BLaER1 (cell line): ENCODE measurements around the gene RAC3.
"Not testable (repeated sequence)": the region's sequence is repeated elsewhere in the genome, so short reads cannot be mapped to it uniquely, and the experiment has no call there.

Source experiments
- H3K27ac ChIP-seq: shearing (Covaris generic); formaldehyde crosslinking; 2 replicates; pipeline ENCODE4 v1.8.1; 2022
- H3K27me3 ChIP-seq: shearing (Covaris generic); formaldehyde crosslinking; 2 replicates; pipeline ENCODE4 v1.8.1; 2022
- H3K36me3 ChIP-seq: shearing (Covaris generic); formaldehyde crosslinking; 2 replicates; pipeline ENCODE4 v1.8.1; 2022
- H3K4me1 ChIP-seq: shearing (Covaris generic); formaldehyde crosslinking; 2 replicates; pipeline ENCODE4 v1.8.1; 2022
- H3K4me2 ChIP-seq: shearing (Covaris generic); formaldehyde crosslinking; 2 replicates; pipeline ENCODE4 v1.8.1; 2022
- H3K4me3 ChIP-seq: shearing (Covaris generic); formaldehyde crosslinking; 2 replicates; pipeline ENCODE4 v1.8.1; 2022
- H3K9ac ChIP-seq: shearing (Covaris generic); formaldehyde crosslinking; 2 replicates; pipeline ENCODE4 v1.8.1; 2022
- H3K9me3 ChIP-seq: shearing (Covaris generic); formaldehyde crosslinking; 2 replicates; pipeline ENCODE4 v1.8.1; 2022
- H4K20me1 ChIP-seq: shearing (Covaris generic); formaldehyde crosslinking; 2 replicates; pipeline ENCODE4 v1.8.1; 2022
- Cebpa-rat ChIP-seq: shearing (Covaris generic); IDR thresholded peaks from 2 replicates; pipeline ENCODE4 v1.8.1; 2022

The RAC3 gene

DNA sequence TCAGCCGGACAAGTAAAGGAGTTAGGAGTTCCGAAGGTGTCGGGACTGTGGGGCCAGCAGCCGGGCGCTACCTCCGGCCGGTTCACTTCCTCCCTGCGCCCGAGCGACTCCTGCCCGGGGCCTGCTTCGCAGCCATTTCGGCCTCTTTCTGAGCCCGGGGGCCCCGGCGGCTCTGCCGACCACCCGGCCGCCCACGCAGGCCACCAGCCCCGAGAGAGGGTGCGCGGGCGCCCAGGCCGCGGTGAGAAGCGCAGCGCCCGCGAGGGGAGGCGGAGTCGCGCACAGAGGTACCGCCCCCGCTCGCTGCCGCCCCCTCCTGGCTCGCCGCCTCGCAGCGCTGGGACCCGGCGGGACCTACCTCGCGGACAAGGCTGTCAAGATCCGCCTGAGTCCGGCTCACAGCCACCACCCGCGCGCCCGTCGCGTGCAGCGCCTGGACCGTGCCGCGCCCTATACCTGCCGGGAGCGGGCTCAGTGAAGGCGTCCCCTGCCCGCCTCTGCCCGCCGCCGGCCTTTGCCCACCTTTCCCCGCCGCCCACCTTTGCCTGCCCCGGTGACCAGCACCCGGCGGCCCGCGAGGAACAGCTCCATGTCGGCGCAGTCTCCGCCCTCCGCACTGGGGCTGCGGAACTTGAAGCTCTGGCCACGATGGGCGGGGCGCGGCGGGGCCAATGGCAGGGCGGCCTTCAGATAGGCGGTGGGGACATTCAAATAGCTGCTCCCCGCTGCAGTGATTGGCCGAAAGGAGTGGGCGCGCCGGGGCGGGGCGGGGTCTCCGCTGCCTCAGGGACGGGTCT, 5.8 kb downstream of the RAC3 start, which contains the start of gene DCXR:
Gene DCXR, minus strand, starts transcription at position 606 of the 797 bp plus-strand sequence. Its CDS starts 15 bp downstream, at position 591.
- peaks cover 45% of the 10 kb centered on the region for H3K4me1 ChIP-seq

DNA sequence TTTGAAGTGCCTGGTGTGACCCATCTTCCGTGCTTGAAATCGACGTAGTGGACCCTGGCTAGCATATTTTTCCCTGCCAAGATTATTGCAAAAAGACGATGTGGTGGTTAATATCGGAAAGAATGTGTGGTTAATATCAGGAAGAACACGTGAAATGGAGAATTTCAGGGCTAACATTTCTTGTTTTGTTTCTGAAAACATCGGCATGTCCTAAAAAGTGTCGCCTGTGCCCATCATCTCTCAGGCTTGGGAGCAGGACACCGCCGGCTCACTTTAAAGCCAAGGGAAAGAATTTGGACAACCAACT, 6.4 kb downstream of the RAC3 start:
- Histone ChIP-seq H3K9me3 (no peaks in the 10 kb centered on the region), H3K27ac (no peak overlapping the region), H3K27me3 (peaks cover 8% of the 10 kb centered on the region; the same call in 1 of the 2 replicates), H3K9ac (no peak overlapping the region), H3K4me2 (peak overlapping the region; percentile 100), H4K20me1 (peaks cover 31% of the 10 kb centered on the region), H3K36me3 (0 out of 2 replicates have a peak, but pooled peaks cover 5% of the 10 kb centered on the region), H3K4me1 (peaks cover 40% of the 10 kb centered on the region), H3K4me3 (peak overlapping the region; percentile 83)
- TF ChIP-seq Cebpa-rat = no peak

More for the DNA sequence above, 5.8 kb downstream of the RAC3 start, which contains the start of gene DCXR:
- Histone ChIP-seq H3K36me3 (0 out of 2 replicates have a peak, but pooled peaks cover 5% of the 10 kb centered on the region), H3K4me2 (peak within 1 kb of the TSS; percentile 100), H3K27ac (peak within 1 kb of the TSS; percentile 82), H3K9ac (peak within 1 kb of the TSS; percentile 92), H4K20me1 (peaks cover 36% of the 10 kb centered on the region), H3K4me3 (peak within 1 kb of the TSS; percentile 83), H3K27me3 (peaks cover 13% of the 10 kb centered on the region; the same call in 1 of the 2 replicates), H3K9me3 (no peaks in the 10 kb centered on the region)
- TF ChIP-seq Cebpa-rat = no peak

DNA sequence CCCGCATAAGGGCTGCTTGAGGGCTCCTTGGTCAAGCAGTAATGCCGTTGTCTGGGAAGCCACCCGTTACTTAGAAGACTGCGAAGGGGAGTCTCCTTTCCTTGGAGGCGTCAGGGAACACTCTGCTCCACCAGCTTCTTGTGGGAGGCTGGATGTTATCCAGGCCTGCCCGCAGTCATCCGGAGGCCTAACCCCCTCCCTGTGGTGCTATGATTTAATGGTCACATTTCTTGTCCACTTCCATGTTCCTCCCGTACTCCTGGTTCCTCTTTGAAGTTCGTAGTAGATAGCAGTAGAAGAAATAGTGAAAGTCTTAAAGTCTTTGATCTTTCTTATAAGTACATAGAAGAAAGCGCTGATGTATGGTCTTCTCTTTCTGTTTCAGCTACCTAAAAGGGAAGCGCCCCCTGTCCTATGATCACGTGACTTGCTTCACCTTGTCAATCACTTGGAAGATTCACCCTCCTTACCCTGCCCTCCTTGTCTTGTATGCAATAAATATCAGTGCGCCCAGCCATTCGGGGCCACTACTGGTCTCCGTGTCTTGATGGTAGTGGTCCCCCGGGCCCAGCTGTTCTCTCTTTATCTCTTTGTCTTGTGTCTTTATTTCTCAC, 7.4 kb downstream of the RAC3 start:
- H3K4me2 ChIP-seq, H3K9me3 ChIP-seq, H3K4me3 ChIP-seq, H3K9ac ChIP-seq, H3K36me3 ChIP-seq, H3K27me3 ChIP-seq, H3K27ac ChIP-seq: not testable (repeated sequence)
- peaks cover 31% of the 10 kb centered on the region for H3K4me1 ChIP-seq
- peaks cover 23% of the 10 kb centered on the region for H4K20me1 ChIP-seq

DNA sequence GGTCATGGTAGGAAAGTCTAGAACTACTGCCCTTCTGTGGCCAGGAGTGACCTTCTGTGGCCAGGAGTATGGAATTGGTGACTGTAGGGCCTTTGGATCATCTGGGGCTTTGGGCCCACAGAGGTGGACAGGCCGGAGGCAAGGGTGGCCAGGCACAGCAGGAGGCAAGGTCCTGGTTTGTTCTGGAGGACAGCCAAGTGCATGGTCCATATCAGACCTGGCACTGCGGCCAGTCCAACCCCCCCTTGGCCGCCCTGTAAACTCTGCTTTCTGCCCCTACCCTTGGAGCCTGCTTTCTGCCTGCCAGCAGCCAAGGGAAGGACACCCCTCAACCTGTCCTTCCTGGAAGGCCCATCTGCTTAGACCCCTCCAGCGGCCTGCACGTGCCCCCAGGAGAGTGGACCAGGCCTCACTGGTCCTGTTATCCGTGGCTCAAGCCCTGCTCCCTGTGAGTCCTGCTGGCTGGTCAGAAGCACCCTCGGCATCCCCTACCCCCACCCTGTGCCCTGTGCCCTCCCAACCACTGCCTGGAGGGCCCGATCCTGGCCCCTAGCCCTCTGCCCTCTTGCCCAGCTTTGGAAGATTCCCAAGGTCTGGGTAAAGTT, 8.3 kb downstream of the RAC3 start:
- no peaks in the 10 kb centered on the region for H3K9me3 ChIP-seq
- no peak overlapping the region for H3K27ac ChIP-seq
- no peak overlapping the region for H3K4me3 ChIP-seq
- H4K20me1 ChIP-seq = peaks cover 22% of the 10 kb centered on the region
- TF ChIP-seq Cebpa-rat = no peak
- no peak overlapping the region for H3K9ac ChIP-seq
- H3K4me2 ChIP-seq = no peak overlapping the region
- no peaks in the 10 kb centered on the region for H3K27me3 ChIP-seq
- peaks cover 23% of the 10 kb centered on the region for H3K4me1 ChIP-seq
- no peaks in the 10 kb centered on the region for H3K36me3 ChIP-seq

DNA sequence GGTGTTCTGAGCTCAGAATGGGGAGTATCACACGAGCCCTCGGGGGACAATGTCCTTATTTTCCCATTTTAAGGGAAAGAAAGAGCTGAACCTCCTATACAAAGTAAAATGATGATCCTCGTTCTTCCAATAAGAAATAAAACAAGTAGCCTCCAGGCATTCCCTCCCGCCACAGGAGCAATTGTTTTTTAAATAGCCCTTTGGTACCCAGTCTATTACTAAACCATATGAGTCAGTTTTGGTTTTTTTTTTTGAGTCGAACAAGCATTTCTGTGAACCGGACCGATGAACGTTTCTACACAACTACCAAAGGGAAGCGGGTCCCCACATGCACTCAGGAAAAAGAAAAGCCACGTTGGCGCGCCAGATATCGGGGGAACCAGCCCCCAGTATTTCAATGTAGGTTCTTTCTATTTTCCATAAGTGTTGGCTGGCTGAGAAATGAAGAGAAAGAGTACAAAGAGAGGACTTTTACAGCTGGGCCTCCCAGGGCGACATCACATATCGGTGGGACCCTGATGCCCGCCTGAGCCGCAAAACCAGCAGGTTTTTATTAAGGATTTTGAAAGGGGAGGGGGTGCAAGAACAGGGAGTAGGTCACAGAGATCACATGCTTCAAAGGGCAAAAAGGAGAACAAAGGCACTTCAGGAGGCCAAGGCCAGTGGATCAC, 9.8 kb downstream of the RAC3 start:
- H3K27ac ChIP-seq = no peak overlapping the region
- no peak for TF ChIP-seq Cebpa-rat
- no peak overlapping the region for H3K9ac ChIP-seq
- peaks cover 8% of the 10 kb centered on the region for H4K20me1 ChIP-seq
- H3K4me3 ChIP-seq = no peak overlapping the region
- peaks cover 12% of the 10 kb centered on the region for H3K4me1 ChIP-seq
- H3K4me2 ChIP-seq = no peak overlapping the region
- H3K27me3 ChIP-seq = no peaks in the 10 kb centered on the region
- H3K9me3 ChIP-seq = no peaks in the 10 kb centered on the region
- H3K36me3 ChIP-seq = no peaks in the 10 kb centered on the region

DNA sequence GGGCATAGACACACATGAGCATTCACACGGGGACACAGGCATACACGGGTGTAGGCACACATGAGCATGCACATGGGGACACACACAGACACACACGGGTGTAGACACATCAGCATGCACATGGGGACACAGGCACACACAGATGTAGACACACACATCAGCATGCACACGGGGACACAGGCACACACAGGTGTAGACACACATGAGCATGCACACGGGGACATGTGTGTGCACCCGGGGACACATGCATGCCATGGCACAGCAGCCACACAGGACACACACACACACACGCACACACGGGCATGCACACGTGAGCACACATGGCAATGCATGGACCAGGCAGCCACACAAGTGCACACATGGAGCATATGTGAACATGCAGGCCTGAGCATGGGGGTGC, 11.2 kb downstream of the RAC3 start:
- Histone ChIP-seq H3K36me3 (peaks cover 11% of the 10 kb centered on the region), H3K4me3 (no peak overlapping the region), H3K4me1 (peaks cover 6% of the 10 kb centered on the region), H3K9ac (no peak overlapping the region), H3K27ac (no peak overlapping the region), H3K27me3 (no peaks in the 10 kb centered on the region), H3K9me3 (no peaks in the 10 kb centered on the region), H3K4me2 (no peak overlapping the region), H4K20me1 (no peaks in the 10 kb centered on the region)
- no peak for TF ChIP-seq Cebpa-rat

DNA sequence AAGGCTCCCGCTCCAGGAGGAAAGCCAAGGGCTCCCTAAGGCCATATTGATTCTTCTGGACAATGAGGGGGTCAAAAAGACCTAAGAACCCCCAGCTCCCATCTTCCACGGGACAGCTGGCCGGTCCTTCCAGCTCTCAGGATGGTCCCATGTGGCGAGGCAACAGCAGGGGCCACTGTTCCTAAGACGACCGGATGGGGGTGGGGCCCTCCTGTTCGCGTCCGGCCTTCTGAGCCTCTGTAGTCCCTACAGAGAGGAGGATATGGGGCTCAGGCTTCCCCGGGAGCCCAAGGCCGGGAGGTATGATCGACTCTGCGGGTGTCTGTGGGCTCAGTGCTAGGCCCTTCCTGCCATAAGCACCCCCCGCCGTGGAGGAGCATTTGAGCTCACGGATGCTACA, 12.0 kb downstream of the RAC3 start:
- no peaks in the 10 kb centered on the region for H4K20me1 ChIP-seq
- no peak overlapping the region for H3K4me3 ChIP-seq
- no peak overlapping the region for H3K9ac ChIP-seq
- no peaks in the 10 kb centered on the region for H3K9me3 ChIP-seq
- H3K27me3 ChIP-seq = no peaks in the 10 kb centered on the region
- no peak overlapping the region for H3K4me2 ChIP-seq
- TF ChIP-seq Cebpa-rat = no peak
- no peaks in the 10 kb centered on the region for H3K4me1 ChIP-seq
- no peak overlapping the region for H3K27ac ChIP-seq
- peaks cover 20% of the 10 kb centered on the region for H3K36me3 ChIP-seq

DNA sequence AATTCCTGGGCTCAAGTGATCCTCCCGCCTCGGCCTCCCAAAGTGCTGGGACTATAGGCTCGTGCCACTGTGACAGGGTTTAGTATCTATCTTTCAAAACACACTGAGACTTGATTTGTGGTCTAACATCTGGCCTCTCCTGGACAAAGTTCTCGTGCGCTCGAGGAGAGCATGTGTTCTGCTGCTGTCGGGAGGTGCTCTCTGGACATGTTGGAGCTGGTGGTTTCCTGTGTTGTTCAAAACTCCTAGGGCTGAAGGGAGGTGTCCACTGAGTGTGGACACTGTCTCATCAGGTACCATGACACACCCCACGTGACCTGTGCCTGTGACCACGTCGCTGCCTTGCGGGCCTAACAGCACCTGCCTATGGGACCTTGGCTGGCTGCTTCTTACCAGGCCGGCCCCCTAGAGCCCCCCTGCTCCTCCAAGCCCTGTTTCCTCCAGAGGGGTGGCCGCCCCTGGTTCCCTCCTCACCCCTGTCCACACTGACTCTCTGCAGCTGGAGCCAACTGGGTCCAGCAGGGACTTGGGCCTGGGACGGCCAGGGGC, 14.5 kb downstream of the RAC3 start:
- no peak overlapping the region for H3K27ac ChIP-seq

DNA sequence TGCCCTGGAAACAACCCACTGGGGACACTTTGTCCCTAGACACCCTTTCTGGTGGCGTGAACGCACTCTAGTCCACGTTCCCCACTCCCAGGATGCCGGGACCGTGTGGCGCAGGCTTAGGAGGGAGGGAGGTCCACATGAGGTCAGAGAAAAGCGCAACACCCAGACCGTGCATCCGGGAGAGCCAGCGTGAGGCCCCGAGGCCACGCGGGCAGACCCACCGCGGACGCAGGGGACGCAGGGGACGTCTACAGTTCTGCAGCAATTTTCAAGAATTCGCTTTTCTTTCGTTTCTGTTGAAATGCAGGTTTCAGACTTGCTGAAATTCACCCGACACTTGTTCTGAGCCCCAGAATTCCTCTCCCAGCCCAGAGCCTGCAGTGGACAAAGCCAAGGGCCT, 15.4 kb downstream of the RAC3 start:
- Histone ChIP-seq H3K36me3 (peaks cover 40% of the 10 kb centered on the region), H3K9ac (no peak overlapping the region), H3K4me2 (no peak overlapping the region), H4K20me1 (peaks cover 1% of the 10 kb centered on the region; the same call in 1 of the 2 replicates), H3K27me3 (no peaks in the 10 kb centered on the region), H3K9me3 (no peaks in the 10 kb centered on the region), H3K4me3 (no peak overlapping the region), H3K27ac (no peak overlapping the region), H3K4me1 (peaks cover 14% of the 10 kb centered on the region)
- no peak for TF ChIP-seq Cebpa-rat

More for the DNA sequence above, 14.5 kb downstream of the RAC3 start:
- H3K9ac ChIP-seq = no peak overlapping the region
- H4K20me1 ChIP-seq = no peaks in the 10 kb centered on the region
- no peak for TF ChIP-seq Cebpa-rat
- H3K4me1 ChIP-seq = peaks cover 13% of the 10 kb centered on the region
- H3K4me2 ChIP-seq = no peak overlapping the region
- H3K9me3 ChIP-seq = no peaks in the 10 kb centered on the region
- no peak overlapping the region for H3K4me3 ChIP-seq
- no peaks in the 10 kb centered on the region for H3K27me3 ChIP-seq
- H3K36me3 ChIP-seq = peaks cover 40% of the 10 kb centered on the region
